GM19397 (cell line): ENCODE data around the gene IRAK1.
A peak's percentile ranks its signal among the peaks of the same experiment; 100 is the strongest.

Experiments
- ATAC-seq: cut with Tn5 transposase; IDR thresholded peaks from one replicate; pipeline ENCODE4 v1.9.1; 2021; ENCODE audit warnings: mild to moderate bottlenecking, moderate library complexity; ENCODE audit not compliant: unreplicated experiment

IRAK1 gene

GRCh38 chrX:153973127-153974002 is 46.3 kb downstream of the IRAK1 start:
- no peak for ATAC-seq

GRCh38 chrX:153972368-153973126 is 47.2 kb downstream of the IRAK1 start, which contains the start of gene TMEM187:
TMEM187 (plus strand) TSS chrX:153972754; CDS start chrX:153982063, 9,309 bp downstream.
- peak; percentile 57 for ATAC-seq

- peak; percentile 37 for ATAC-seq
Observed at GRCh38 chrX:153971450-153972367, 48.0 kb downstream of the IRAK1 start, which contains the start of gene HCFC1. HCFC1 (minus strand) TSS chrX:153971818; CDS start chrX:153970840, 978 bp downstream.

DNA sequence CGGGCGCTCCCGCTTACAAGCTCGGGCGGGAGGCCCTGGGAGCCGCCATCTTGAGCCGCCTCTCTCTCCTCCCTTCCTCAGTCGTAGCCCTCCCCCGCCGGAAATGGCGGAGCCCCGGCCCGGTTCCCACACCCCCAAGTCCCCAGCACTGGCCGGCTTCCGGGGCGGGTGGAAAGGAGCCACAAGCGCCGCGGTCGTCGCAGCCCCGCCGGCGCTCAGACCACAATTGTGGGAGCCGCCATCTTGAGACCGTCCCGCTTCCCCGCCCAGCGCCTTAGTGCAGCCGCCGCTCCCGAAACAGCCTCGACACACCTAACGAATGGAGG is 48.6 kb downstream of the IRAK1 start:
- ATAC-seq: peak; percentile 36

DNA sequence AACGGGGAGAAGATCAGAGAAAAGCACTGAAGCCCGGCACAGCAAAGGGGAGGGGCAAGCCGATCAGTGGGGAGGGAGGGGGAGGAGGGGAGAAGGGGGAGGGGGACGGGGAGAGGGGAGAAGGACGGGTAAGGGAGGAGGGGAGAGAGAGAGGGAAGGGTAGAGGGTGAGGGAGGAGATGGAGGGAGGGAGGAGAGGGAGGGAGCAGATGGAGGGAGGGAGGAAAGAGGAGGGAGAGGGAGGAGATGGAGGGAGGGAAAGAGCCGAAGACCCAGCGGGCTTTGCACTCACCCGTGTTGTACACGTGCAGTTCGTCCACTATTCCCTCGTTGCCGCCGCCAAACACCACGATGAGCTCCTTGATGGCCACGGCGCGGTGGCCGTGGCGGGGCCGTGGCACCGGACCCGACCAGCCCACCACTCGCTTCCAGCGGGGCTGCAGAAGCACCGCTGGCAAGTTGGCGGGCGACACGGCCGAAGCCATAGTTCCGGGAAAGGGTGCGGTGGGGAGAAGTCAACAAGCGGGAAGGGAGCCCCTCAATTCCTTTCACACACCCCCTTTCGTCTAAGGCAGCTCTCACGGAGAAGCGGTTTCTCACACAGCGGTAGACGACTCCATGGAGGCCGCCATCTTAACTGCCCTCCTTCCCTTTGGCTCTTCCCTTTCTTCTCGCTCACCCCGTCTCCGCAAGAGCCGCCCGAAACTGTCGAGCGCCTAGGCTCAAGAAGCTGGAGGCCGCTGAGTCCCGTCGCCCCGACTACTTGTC is 49.2 kb downstream of the IRAK1 start:
- no peak for ATAC-seq

DNA sequence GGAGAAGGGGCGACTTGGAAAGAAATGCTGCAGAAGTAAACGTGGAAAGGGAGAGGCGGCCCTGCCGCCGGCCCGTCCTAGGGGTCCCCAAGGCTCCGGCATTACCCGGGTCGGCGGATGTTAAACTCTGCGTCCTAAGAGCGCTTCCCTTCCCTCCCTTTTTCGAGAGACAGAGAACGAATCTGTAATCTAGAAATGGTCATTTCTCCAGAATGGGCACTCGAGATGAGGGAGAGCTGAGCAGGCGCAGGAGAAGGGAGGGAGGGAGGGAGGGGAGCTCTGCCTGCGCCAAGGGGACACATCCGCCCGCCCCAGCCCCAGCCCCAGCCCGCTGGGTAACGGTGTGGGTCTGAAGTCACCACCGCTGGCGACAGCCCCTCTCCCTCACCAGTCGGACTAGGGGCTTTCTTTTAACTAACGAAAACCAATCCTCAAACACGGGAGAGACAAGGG is 49.8 kb downstream of the IRAK1 start:
- ATAC-seq: no peak

GRCh38 chrX:153969125-153969903 is 50.4 kb downstream of the IRAK1 start:
- no peak for ATAC-seq

GRCh38 chrX:153968754-153969124 is 51.0 kb downstream of the IRAK1 start:
- no peak for ATAC-seq

GRCh38 chrX:153968255-153968654 is 51.4 kb downstream of the IRAK1 start:
- no peak for ATAC-seq

DNA sequence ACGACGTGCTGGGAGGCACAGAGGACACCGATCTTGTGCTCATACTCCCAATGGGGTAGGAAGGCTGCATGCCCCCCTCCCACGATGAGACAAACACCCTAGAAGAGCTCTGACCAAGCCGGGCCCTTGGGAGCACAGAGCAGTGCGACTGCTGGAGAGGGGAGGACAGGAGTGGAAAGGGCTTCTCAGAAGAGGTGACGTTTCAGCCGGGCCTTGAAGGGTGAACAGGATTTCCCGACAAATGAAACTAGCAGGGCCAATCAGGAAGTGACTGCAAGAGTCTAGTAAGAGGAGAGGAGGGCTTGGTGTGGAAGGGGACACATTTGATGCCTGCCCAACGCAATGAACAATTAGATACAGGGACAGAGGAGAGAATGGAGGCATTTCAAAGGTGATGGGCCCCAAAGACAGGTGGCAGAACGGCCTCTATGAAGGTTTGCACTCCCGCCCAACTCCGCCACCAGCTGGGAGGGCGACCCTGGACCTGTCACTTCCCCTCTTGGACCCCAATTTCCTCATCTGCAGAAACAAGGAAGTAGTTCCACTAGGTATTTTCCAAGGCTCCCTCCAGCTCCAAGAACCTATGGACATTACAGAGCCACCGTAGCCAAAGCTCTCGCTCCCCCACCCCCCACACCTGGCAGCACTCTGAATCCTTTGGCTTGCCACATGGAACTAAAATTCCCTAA is 52.0 kb downstream of the IRAK1 start:
- ATAC-seq: no peak

GRCh38 chrX:153966841-153967535 is 52.7 kb downstream of the IRAK1 start:
- ATAC-seq: no peak

GRCh38 chrX:153966283-153966688 is 53.4 kb downstream of the IRAK1 start:
- no peak for ATAC-seq

DNA sequence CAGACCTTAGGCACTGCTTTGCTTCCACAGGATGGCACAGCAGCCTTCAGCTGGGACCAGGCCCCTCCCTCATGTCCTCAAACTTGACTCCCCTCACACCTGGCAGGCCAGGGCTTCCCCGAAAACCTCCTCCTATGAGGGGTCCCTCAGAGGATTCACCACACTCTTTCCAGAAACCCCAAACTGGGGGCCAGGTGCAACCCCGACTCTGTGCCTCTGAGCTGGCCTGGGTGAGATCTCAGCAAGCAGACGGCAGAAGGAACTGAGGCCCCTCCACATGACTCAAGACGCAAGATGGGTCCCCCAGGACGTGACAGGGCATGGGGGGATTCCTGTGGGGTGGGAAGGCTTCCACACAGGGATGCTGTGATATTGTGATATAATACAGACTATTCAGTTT is 54.3 kb downstream of the IRAK1 start:
- ATAC-seq: no peak

- ATAC-seq: no peak
Observed at GRCh38 chrX:153964105-153964504, 55.6 kb downstream of the IRAK1 start.

DNA sequence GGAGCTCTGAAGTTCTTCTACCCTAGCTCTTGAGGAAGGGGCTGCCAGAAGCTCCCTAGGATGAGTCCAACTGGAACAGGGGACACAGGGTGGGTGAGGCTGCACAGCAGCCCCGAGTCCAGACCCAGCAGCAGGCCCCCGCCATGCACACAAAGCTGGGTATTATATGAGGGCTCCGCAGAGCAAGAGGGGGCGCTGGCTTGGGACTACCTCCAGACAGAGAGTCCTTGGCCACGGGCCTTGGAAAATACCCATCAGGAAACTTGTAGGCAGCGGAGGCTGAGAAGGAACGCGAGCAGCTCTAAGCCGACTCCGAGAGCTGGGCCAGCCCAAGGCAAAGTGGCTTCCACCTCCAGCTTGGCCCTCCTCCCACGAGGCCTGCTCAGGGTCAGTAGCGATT is 56.2 kb downstream of the IRAK1 start:
- ATAC-seq: no peak

DNA sequence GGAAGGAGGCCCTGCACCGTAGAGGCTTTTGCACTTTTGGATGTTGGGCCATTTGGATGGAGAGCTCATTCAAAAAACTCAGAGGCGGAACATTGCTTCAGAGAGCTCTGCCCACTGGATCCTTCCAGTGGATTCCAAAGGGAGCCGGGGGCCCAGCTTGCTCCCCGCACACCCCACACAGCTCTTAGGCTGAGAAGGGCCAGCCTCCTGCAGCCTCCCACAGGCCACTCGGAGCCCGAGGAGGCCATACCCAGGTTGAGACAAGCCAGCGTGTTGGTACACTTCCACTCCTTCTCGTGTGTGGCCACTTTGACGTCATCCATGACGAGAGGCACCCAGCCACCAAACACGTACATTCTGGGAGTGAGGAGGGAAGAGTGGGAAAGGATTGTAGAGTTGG is 58.4 kb downstream of the IRAK1 start:
- no peak for ATAC-seq

DNA sequence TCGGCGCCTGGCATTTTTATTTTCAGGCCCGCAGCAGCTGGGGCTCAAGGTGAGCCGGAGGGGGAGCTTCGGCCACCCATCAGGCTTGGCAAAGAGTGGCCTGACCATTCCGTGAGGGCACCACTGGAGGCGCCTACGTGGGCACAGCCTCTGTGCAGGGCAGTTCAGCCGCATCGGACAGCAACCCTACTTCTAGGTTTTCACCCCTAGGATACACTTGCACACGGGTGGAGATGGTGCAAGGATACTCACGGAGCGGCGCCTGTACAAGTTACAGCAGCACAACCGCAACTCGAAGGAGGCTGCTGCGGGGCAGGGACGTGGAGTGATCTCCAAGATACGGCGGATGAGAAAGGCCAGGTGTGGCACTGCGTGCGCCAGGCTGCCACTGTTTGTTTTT is 58.9 kb downstream of the IRAK1 start:
- ATAC-seq: no peak
